ENCODE data around the gene ATP8B4. TPM values are rescaled to one million over a fixed set of nuclear protein-coding genes. Genes with fewer than 3 reads are reported as not detected.

ATP8B4 gene
- total and polyA plus RNA-seq, 10 of the 15 experiments (the other 5 are each of a cell fraction or from before 2014, with no cell fraction given): 0.02 to 0.94 (median 0.19) TPM

- BruUV-seq (replicated peaks): no TSS peak
- TF ChIP-seq ATF7 (IDR thresholded peaks at IDR 0.05; ENCODE audit: low read depth): no peak
- no peak for TF ChIP-seq RCOR1 (conservative IDR thresholded peaks at IDR 0.05; ENCODE audit: low read depth, low read length)
- no peak for TF ChIP-seq NKRF (conservative IDR thresholded peaks at IDR 0.05)
- no peak for TF ChIP-seq BMI1 (IDR thresholded peaks at IDR 0.05; ENCODE audit: borderline replicate concordance)
- TF ChIP-seq CUX1 (IDR thresholded peaks at IDR 0.05; ENCODE audit: insufficient replicate concordance, low read depth, low read length): no peak
- TF ChIP-seq E2F8 (IDR thresholded peaks at IDR 0.05; ENCODE audit: low read depth, partially characterized antibody): no peak
- no peak for TF ChIP-seq SREBF2 (IDR thresholded peaks at IDR 0.05; ENCODE audit: low read length)
- TF ChIP-seq SUPT20H (IDR thresholded peaks at IDR 0.05; ENCODE audit: borderline replicate concordance, control insufficient read depth, low read depth, low read length): no peak
- intact Hi-C loops (cut with micrococcal nuclease; ENCODE audit: unreplicated experiment): no loop called here
- in situ Hi-C loops (cut with MboI): no loop called here
- Histone ChIP-seq H3K4me3 (no peak overlapping the region), H3K27ac (ENCODE audit: control insufficient read depth, insufficient read depth) (no peak overlapping the region), H2AFZ (ENCODE audit: control insufficient read depth, low read depth, low read length) (no peak overlapping the region), H3K4me1 (ENCODE audit: control insufficient read depth, insufficient read depth, low read length) (no peaks in the 10 kb centered on the region), H3K27me3 (replicated peaks in 1 of 2; ENCODE audit: control insufficient read depth in 2 of 2, insufficient read depth in 2 of 2, low read length in 1 of 2) (no peaks in the 10 kb centered on the region), H3K4me2 (ENCODE audit: control insufficient read depth, insufficient read depth) (no peak overlapping the region), H3K9ac (ENCODE audit: control insufficient read depth, insufficient read depth, low read length) (no peak overlapping the region), H3K36me3 (ENCODE audit: control insufficient read depth in 2 of 2, insufficient read depth in 2 of 2, low read length in 1 of 2) (no peaks in the 10 kb centered on the region), H4K20me1 (ENCODE audit: control insufficient read depth, insufficient read depth) (no peaks in the 10 kb centered on the region), H3K79me2 (ENCODE audit: control insufficient read depth, insufficient read depth, low read length) (no peaks in the 10 kb centered on the region), H3K9me3 (replicated peaks; ENCODE audit: control insufficient read depth, insufficient read depth, low read length) (no peaks in the 10 kb centered on the region)
- ChIA-PET CTCF (no interaction called here), SMC1A (ENCODE audit: uncharacterized antibody, unreplicated experiment) (no interaction called here), RAD21 (ENCODE audit: unreplicated experiment) (no interaction called here), POLR2A (no interaction called here)
- ATAC-seq: no peak
- FAIRE-seq: no peak
- DNase-seq (ENCODE audit: low read depth, low spot score): no peak
Observed at GRCh38 chr15:49964061-49964460, 155.0 kb downstream of the ATP8B4 start.

All from GM12878 (cell line).